GM23248 (cell line): ENCODE measurements around the gene HSPH1. TPM values are rescaled to one million over a fixed set of nuclear protein-coding genes. Genes with fewer than 3 reads are reported as not detected.
"Not testable (repeated sequence)": the region's sequence is repeated elsewhere in the genome, so short reads cannot be mapped to it uniquely, and the experiment has no call there.

ENCODE experiments used
- DNase-seq: peaks from one replicate; pipeline ENCODE4 v3.0.0-alpha.2; 2015
- H2AFZ ChIP-seq: fragments of 200-600 bp; sonication (generic); 2 replicates; pipeline ENCODE4 v1.6.1; 2016; ENCODE audit warnings: antibody characterized with exemption
- H3F3A ChIP-seq: fragments of 200-600 bp; sonication (generic); 2 replicates; pipeline ENCODE4 v1.6.1; 2016; ENCODE audit warnings: mild to moderate bottlenecking, antibody characterized with exemption, mixed run types; ENCODE audit not compliant: insufficient read depth
- H3K27ac ChIP-seq: fragments of 200-600 bp; sonication (generic); 2 replicates; pipeline ENCODE4 v1.5.1; 2016; ENCODE audit warnings: mild to moderate bottlenecking
- H3K27me3 ChIP-seq: fragments of 200-600 bp; sonication (generic); replicated peaks from 2 replicates; pipeline ENCODE4 v1.6.1; 2016; ENCODE audit warnings: mild to moderate bottlenecking; ENCODE audit not compliant: insufficient read depth
- H3K36me3 ChIP-seq: fragments of 200-600 bp; sonication (generic); 2 replicates; pipeline ENCODE4 v1.6.1; 2016; ENCODE audit warnings: low read depth, mild to moderate bottlenecking
- H3K4me1 ChIP-seq: fragments of 200-600 bp; sonication (generic); 2 replicates; pipeline ENCODE4 v1.6.1; 2016; ENCODE audit warnings: mild to moderate bottlenecking; ENCODE audit not compliant: insufficient read depth
- H3K4me2 ChIP-seq: fragments of 200-600 bp; sonication (generic); one replicate; pipeline ENCODE4 v1.6.1; 2016; ENCODE audit warnings: mild to moderate bottlenecking; ENCODE audit not compliant: unreplicated experiment
- H3K4me3 ChIP-seq: fragments of 200-600 bp; sonication (generic); 2 replicates; pipeline ENCODE4 v1.5.1; 2016; ENCODE audit warnings: mild to moderate bottlenecking
- H3K79me2 ChIP-seq: fragments of 200-600 bp; sonication (generic); 2 replicates; pipeline ENCODE4 v1.6.1; 2016; ENCODE audit warnings: mild to moderate bottlenecking; ENCODE audit not compliant: insufficient read depth
- H3K9ac ChIP-seq: fragments of 200-600 bp; sonication (generic); 2 replicates; pipeline ENCODE4 v1.6.1; 2016; ENCODE audit warnings: mild to moderate bottlenecking
- H3K9me2 ChIP-seq: fragments of 200-600 bp; sonication (generic); 2 replicates; pipeline ENCODE4 v1.6.1; 2016; ENCODE audit warnings: mixed run types, mild to moderate bottlenecking, moderate library complexity; ENCODE audit not compliant: insufficient read depth
- H3K9me3 ChIP-seq: fragments of 200-600 bp; sonication (generic); one replicate; pipeline ENCODE4 v1.6.1; 2017; ENCODE audit warnings: low read depth
- H4K20me1 ChIP-seq: fragments of 200-600 bp; sonication (generic); 2 replicates; pipeline ENCODE4 v1.6.0; 2016; ENCODE audit not compliant: insufficient read depth
- EZH2 ChIP-seq: fragments of 200-600 bp; sonication (generic); IDR thresholded peaks from 2 replicates; pipeline ENCODE4 v1.6.1; 2018; ENCODE audit warnings: antibody characterized with exemption, mild to moderate bottlenecking; ENCODE audit not compliant: insufficient read depth, poor library complexity, severe bottlenecking
- EZH2phosphoT487 ChIP-seq: fragments of 200-600 bp; sonication (generic); IDR thresholded peaks from 2 replicates; pipeline ENCODE4 v1.6.1; 2018; ENCODE audit warnings: antibody characterized with exemption, moderate library complexity, mild to moderate bottlenecking, low read depth; ENCODE audit not compliant: insufficient read depth
- WGBS, 2 experiments: methylation state at CpG; one replicate each; pipeline ENCODE4 v1.1.6; 2015 to 2017; ENCODE audit warnings: low lambda C conversion rate in 2 of 2, low coverage in 1 of 2; ENCODE audit errors: missing lambda C conversion rate in 2 of 2; 5-methylcytosine and 5-hydroxymethylcytosine counted together
- in situ Hi-C: fragments of 300-500 bp; cut with MboI; formaldehyde crosslinking; loops from 2 replicates; pipeline ENCODE4 v1.15.0; 2020
- polyA plus RNA-seq: library from polyadenylated mRNA; unstranded; fragments of >200 nt; fragmentation: Nextera tagmentation; extraction: Ambion mirVana; gene quantifications from 2 replicates; pipeline ENCODE4 v1.2.1, GENCODE V29; 2016
- total RNA-seq: library from RNA; depleted of rRNA; stranded (reverse); fragments of >200 nt; shearing (Covaris generic); gene quantifications from 2 replicates; pipeline ENCODE4 v1.2.3, GENCODE V29; 2014

HSPH1 gene
- total and polyA plus RNA-seq, 2 experiments from 2014 or later: 35.9 to 46.8 TPM

DNA sequence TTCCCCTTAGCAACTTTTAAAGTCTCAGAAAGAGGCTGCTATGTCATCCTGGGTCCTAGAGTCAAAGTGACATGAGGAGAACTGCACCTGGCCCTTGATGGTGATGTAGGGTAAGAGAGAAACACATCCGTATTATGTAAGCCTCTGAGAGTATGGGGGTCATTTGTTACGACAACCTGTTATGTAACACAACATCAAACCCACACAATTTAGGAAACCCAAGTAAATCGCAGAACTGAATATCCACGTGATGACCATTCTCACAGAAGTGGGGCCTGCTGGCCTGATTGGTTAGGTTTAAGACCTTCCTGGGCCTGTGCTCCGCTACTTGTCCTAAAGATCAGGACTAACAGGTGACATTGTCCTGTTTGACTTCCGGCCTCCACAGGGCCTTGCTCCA, 22.7 kb upstream of the HSPH1 start:
- in situ Hi-C loops: no loop called here

DNA sequence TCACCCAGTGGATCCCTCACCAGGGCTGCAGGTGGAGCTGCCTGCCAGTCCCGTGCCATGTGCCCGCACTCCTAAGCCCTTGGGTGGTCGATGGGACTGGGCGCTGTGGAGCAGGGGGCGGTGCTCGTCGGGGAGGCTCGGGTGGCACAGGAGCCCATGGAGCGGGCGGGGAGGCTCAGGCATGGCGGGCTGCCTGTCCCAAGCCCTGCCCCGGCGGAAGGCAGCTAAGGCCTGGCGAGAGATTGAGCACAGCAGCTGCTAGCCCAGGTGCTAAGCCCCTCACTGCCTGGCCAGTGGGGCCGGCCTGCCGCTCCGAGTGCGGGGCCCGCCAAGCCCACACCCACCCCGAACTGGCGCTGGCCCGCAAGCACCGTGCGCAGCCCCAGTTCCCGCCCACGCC, 21.3 kb upstream of the HSPH1 start:
- DNase-seq: no peak
- TF ChIP-seq EZH2phosphoT487 (no peak), EZH2 (no peak)
- no peak overlapping the region for H3K9ac ChIP-seq
- H3K4me1 ChIP-seq: no peaks in the 10 kb centered on the region
- no peaks in the 10 kb centered on the region for H3K27me3 ChIP-seq
- 81 to 87% methylated on average over 13 to 19 of the region's 26 CpGs for WGBS, 2 experiments
- no peaks in the 10 kb centered on the region for H3K9me3 ChIP-seq
- no peak overlapping the region for H3K27ac ChIP-seq
- H3K9me2 ChIP-seq: no peaks in the 10 kb centered on the region
- H3K79me2 ChIP-seq: no peaks in the 10 kb centered on the region
- H3K4me3 ChIP-seq: no peak overlapping the region
- in situ Hi-C loops: no loop called here
- no peaks in the 10 kb centered on the region for H3F3A ChIP-seq
- H3K36me3 ChIP-seq: no peaks in the 10 kb centered on the region
- H2AFZ ChIP-seq: no peak overlapping the region
- H3K4me2 ChIP-seq: no peak overlapping the region
- no peaks in the 10 kb centered on the region for H4K20me1 ChIP-seq

More for the DNA sequence above, 22.7 kb upstream of the HSPH1 start:
- H3K9me2 ChIP-seq: no peaks in the 10 kb centered on the region
- no peaks in the 10 kb centered on the region for H3K4me1 ChIP-seq
- no peak overlapping the region for H3K4me3 ChIP-seq
- no peak overlapping the region for H3K4me2 ChIP-seq
- WGBS, 2 experiments: 80 to 82% methylated on average over 6 of the region's 6 CpGs
- no peak for DNase-seq
- H3K36me3 ChIP-seq: no peaks in the 10 kb centered on the region
- no peak overlapping the region for H3K27ac ChIP-seq
- no peaks in the 10 kb centered on the region for H3K9me3 ChIP-seq
- no peak for TF ChIP-seq EZH2
- no peak for TF ChIP-seq EZH2phosphoT487
- H3K9ac ChIP-seq: no peak overlapping the region
- H3F3A ChIP-seq: no peaks in the 10 kb centered on the region
- no peak overlapping the region for H2AFZ ChIP-seq
- H3K27me3 ChIP-seq: 0 out of 2 replicates have a peak, but pooled peaks cover 5% of the 10 kb centered on the region
- H3K79me2 ChIP-seq: no peaks in the 10 kb centered on the region
- H4K20me1 ChIP-seq: no peaks in the 10 kb centered on the region

DNA sequence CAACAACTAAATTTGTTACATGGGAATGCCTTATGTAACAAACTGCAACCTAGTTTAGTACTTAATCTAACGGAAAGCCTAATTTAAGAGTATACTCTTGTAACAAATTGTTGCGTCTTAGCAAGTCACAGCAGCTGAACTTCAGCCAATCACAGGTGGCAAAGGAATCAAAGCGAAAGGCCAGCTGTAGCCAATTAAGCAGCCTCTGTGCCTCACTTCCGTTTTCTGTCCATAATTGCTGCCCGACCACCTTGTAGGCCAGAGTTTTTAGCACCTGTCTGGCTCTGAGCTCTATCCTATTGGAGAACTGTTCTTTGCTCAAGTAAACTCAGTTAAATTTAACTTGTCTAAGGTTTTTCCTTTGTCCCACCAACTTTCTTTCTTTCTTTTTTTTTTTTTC, 18.1 kb upstream of the HSPH1 start:
- no peak overlapping the region for H3K4me2 ChIP-seq
- H3K27me3 ChIP-seq: no peaks in the 10 kb centered on the region
- H3K9me2 ChIP-seq: no peaks in the 10 kb centered on the region
- H3K9me3 ChIP-seq: no peaks in the 10 kb centered on the region
- no peak for DNase-seq
- H3K4me3 ChIP-seq: no peak overlapping the region
- no peak overlapping the region for H3K9ac ChIP-seq
- no peaks in the 10 kb centered on the region for H4K20me1 ChIP-seq
- no peaks in the 10 kb centered on the region for H3K4me1 ChIP-seq
- no peak overlapping the region for H2AFZ ChIP-seq
- no peaks in the 10 kb centered on the region for H3K79me2 ChIP-seq
- WGBS, 2 experiments: 72 to 77% methylated on average over 5 of the region's 5 CpGs
- TF ChIP-seq EZH2phosphoT487 (no peak), EZH2 (no peak)
- H3K36me3 ChIP-seq: no peaks in the 10 kb centered on the region
- no peak overlapping the region for H3K27ac ChIP-seq
- H3F3A ChIP-seq: no peaks in the 10 kb centered on the region
- in situ Hi-C loops: no loop called here

DNA sequence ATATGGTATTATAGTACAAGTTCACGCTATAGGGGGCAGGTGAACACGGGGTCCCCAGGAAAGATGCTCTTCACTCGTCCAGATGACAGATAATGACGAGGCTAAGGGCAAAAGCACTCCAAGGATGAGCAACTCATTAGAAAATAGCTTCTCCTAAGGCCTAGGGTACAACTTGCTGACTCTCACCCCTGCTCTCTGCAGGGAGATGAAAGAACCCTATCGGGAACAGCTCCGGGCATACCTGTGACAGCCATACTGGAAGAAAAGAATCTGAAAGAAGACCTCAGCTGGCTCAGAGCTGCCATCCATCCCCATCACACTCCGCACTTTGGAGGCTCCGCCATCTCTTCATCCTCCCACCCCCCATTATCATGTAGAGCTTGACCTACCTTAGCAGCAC, 17.5 kb upstream of the HSPH1 start:
- DNase-seq: no peak
- H4K20me1 ChIP-seq: no peaks in the 10 kb centered on the region
- WGBS, 2 experiments: 80 to 82% methylated on average over 8 of the region's 8 CpGs
- H3K9me3 ChIP-seq: no peaks in the 10 kb centered on the region
- H2AFZ ChIP-seq: no peak overlapping the region
- H3K9ac ChIP-seq: no peak overlapping the region
- no peaks in the 10 kb centered on the region for H3F3A ChIP-seq
- H3K9me2 ChIP-seq: no peaks in the 10 kb centered on the region
- H3K27ac ChIP-seq: no peak overlapping the region
- no peak overlapping the region for H3K4me3 ChIP-seq
- no peaks in the 10 kb centered on the region for H3K79me2 ChIP-seq
- no peak for TF ChIP-seq EZH2
- no peak for TF ChIP-seq EZH2phosphoT487
- in situ Hi-C loops: no loop called here
- no peaks in the 10 kb centered on the region for H3K27me3 ChIP-seq
- H3K36me3 ChIP-seq: no peaks in the 10 kb centered on the region
- H3K4me1 ChIP-seq: no peaks in the 10 kb centered on the region
- no peak overlapping the region for H3K4me2 ChIP-seq

DNA sequence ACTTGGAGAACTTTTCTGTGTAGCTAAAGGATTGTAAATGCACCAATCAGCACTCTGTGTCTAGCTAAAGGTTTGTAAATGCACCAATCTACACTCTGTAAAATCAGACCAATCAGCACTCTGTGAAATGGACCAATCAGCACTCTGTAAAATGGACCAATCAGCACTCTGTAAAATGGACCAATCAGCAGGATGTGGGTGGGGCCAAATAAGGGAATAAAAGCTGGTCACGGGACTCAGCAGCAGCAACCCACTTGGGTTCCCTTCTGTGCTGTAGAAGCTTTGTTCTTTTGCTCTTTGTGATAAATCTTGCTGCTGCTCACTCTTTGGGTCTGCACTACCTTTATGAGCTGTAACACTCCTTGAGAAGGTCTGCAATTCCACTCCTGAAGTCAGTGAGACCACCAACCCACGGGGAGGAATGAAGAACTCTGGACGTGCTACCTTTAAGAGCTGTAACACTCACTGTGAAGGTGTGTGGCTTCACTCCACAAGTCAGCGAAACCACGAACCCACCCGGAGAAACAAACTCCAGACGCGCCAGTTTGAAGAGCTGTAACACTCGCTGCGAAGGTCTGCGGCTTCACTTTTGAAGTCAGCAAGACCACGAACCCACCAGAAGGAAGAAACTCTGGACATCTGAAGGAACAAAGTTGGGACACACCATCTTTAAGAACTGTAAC, 16.2 kb upstream of the HSPH1 start:
- H3K9me2 ChIP-seq, H3K27me3 ChIP-seq, H3K4me3 ChIP-seq, H3K4me1 ChIP-seq, H3K79me2 ChIP-seq, H3K4me2 ChIP-seq, in situ Hi-C loops, H3F3A ChIP-seq, DNase-seq, H3K9ac ChIP-seq, H4K20me1 ChIP-seq, H3K27ac ChIP-seq, H3K36me3 ChIP-seq, H3K9me3 ChIP-seq, H2AFZ ChIP-seq: not testable (repeated sequence)
- 72 to 75% methylated on average over 12 of the region's 12 CpGs for WGBS, 2 experiments
